ENCODE measurements around the gene ASAP2.
"Not testable (repeated sequence)": the region's sequence is repeated elsewhere in the genome, so short reads cannot be mapped to it uniquely, and the experiment has no call there.

The ASAP2 gene

DNA sequence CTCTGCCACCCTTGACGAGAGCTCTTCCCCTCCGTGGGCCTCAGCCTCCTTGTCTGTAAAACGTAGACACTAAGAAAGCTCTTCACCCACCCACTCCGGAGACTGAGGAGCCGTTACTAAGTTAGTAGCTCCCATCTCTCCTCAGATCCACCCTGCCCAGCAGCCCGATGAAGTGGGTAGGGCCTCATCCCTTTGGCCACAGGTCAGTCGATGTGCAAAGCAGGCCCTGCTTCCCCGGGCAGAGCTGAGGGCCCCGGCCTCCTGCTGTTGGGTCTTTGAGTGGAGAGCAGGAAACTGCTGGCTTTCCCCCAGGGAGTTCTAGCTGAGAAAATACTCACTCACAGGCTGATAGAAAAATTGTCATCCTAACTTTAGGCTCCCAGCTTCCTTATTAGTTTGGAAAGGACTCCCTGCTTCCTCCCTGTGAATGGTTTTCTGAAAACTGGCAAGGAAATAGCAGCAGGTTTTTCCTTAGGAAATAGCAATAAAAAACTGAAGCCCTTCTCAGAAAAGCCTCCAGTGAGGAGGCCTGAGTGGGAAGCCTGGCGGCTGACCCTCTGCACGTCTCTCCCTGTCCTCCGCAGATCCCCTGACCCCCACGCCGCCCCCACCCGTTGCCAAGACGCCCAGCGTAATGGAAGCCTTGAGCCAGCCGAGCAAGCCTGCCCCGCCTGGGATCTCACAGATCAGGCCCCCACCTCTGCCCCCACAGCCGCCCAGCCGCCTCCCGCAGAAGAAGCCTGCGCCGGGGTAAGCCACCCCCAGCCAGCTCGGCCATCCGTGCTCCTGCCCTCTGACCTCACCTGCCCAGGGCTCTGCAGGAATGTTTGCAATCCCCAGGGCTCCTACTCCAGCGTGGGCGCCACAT is 186.5 kb downstream of the ASAP2 start:
- Histone ChIP-seq H3K9ac (peak overlapping the region; percentile 23 to 76 (median 67); a peak in 19 of 22 replicates), H3K36me3 (peaks cover 57 to 97% (median 80%) of the 10 kb centered on the region in 11 experiments), H3K4me2 (peak overlapping the region in 10 of 11 experiments; percentile 13 to 86 (median 75); a peak in 19 of 22 replicates)

GRCh38 chr2:9394816-9395215 is 188.2 kb downstream of the ASAP2 start:
- H3K4me2 ChIP-seq = no peak overlapping the region
- no peak overlapping the region for H3K27ac ChIP-seq
- H3K4me3 ChIP-seq = no peak overlapping the region
- H3K4me1 ChIP-seq = peaks cover 0 to 57% (median 51%) of the 10 kb centered on the region in 10 experiments; a peak in 18 of 20 replicates
- no peak overlapping the region for H3K9ac ChIP-seq
- peaks cover 42 to 95% (median 69%) of the 10 kb centered on the region in 11 experiments for H3K36me3 ChIP-seq
- H3K27me3 ChIP-seq = no peaks in the 10 kb centered on the region
- peaks cover 0 to 15% (median 0%) of the 10 kb centered on the region in 11 experiments; a peak in 4 of 22 replicates for H4K20me1 ChIP-seq
- no peaks in the 10 kb centered on the region for H3K9me3 ChIP-seq (replicated peaks in 1 of 11)
- no peak for TF ChIP-seq Cebpa-rat (IDR thresholded peaks at IDR 0.05)

More for the DNA sequence above, 186.5 kb downstream of the ASAP2 start:
- Histone ChIP-seq H3K27me3 (no peaks in the 10 kb centered on the region), H3K4me3 (no peak overlapping the region), H3K4me1 (peaks cover 0 to 45% (median 40%) of the 10 kb centered on the region in 10 experiments; a peak in 18 of 20 replicates), H3K9me3 (replicated peaks in 1 of 11) (no peaks in the 10 kb centered on the region), H3K27ac (peak overlapping the region in 10 of 11 experiments; percentile 32 to 83 (median 68); a peak in 19 of 22 replicates), H4K20me1 (peaks cover 0 to 13% (median 0%) of the 10 kb centered on the region in 11 experiments; a peak in 4 of 22 replicates)
- TF ChIP-seq Cebpa-rat (IDR thresholded peaks at IDR 0.05) = no peak

GRCh38 chr2:9397201-9397600 is 190.6 kb downstream of the ASAP2 start:
- Histone ChIP-seq H3K4me3 (no peak overlapping the region), H3K27ac (no peak overlapping the region), H4K20me1 (peaks cover 0 to 31% (median 0%) of the 10 kb centered on the region in 11 experiments; a peak in 5 of 22 replicates), H3K27me3 (no peaks in the 10 kb centered on the region), H3K9ac (no peak overlapping the region), H3K4me2 (no peak overlapping the region), H3K9me3 (replicated peaks in 1 of 11) (no peaks in the 10 kb centered on the region), H3K36me3 (peaks cover 43 to 89% (median 65%) of the 10 kb centered on the region in 11 experiments), H3K4me1 (peaks cover 0 to 50% (median 42%) of the 10 kb centered on the region in 10 experiments; a peak in 17 of 20 replicates)
- no peak for TF ChIP-seq Cebpa-rat (IDR thresholded peaks at IDR 0.05)

DNA sequence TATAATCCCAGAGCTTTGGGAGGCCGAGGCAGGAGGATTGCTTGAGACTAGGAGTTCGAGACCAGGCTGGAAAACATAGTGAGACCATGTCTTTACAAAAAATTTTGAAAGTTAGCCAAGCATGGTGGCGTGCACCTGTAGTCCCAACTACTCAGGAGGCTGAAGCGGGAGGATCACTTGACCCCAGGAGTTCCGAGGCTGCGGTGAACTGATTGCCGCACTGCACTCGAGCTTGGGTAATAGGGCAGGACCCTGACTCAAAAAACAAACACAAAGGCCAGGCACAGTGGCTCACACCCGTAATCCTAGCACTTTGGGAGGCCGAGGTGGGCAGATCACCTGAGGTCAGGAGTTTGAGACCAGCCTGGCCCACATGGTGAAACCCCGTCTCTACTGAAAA is 191.6 kb downstream of the ASAP2 start:
- peaks cover 54 to 89% (median 72%) of the 10 kb centered on the region in 11 experiments for H3K36me3 ChIP-seq
- not testable (repeated sequence) for H3K9me3 ChIP-seq (replicated peaks in 1 of 11); H3K9ac ChIP-seq; H3K4me3 ChIP-seq; H3K27me3 ChIP-seq; H3K4me2 ChIP-seq
- H3K4me1 ChIP-seq = peaks cover 0 to 39% (median 32%) of the 10 kb centered on the region in 10 experiments; a peak in 16 of 20 replicates
- 0 out of 22 replicates have a peak overlapping the region, but pooled peaks of 1 of the 11 experiments have one; percentile 65 for H3K27ac ChIP-seq
- peaks cover 0 to 31% (median 0%) of the 10 kb centered on the region in 11 experiments; a peak in 4 of 22 replicates for H4K20me1 ChIP-seq

DNA sequence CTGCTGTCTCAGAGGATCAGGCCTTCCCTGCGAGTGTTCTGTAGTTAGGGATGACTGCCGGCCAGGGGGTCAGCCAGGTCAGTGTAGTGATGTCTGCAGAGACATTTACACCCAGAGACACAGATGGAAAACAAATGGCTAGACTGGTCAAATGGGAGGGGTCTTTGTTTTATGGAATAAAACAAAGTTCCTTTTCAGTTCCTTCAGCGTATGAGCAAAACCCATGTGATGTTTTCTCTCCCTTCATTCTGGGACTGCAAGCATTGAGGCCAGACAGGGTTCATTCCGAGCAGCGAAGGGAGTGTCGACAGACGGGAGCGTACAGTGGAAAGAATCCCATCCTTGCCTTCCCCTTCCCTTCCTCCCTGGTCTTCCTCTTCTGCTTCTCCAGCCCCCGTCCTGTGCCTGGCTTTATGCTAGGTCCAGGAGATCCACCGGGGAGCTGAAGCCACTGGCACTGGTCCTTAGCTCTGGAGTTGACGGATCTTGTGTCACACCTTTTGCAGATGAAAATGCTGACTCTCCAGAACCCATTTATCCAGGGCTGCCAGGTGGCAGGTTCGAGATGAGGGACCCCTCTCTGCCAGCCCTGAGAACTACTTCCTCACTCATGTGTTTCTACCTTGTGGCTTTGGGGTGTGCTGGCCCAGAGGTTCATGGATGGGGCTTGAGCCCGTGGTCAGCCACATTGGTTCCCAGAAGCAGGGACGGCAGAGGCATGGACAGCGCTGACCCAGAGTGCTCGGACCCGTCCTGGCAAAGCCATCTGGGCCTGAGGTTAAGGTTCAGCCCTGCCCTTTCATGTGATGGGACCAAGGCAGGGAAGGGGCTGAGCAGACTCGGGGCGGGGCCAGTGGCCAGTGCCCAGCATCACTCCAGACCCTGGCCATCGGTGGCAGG is 192.5 kb downstream of the ASAP2 start:
- Histone ChIP-seq H3K36me3 (peaks cover 56 to 89% (median 72%) of the 10 kb centered on the region in 11 experiments), H3K27ac (peak overlapping the region in 7 of 11 experiments; percentile 15 to 65 (median 42); a peak in 11 of 22 replicates), H3K9ac (peak overlapping the region in 3 of 11 experiments; percentile 31 to 60 (median 39); a peak in 4 of 22 replicates), H3K27me3 (no peaks in the 10 kb centered on the region), H4K20me1 (peaks cover 0 to 31% (median 0%) of the 10 kb centered on the region in 11 experiments; a peak in 4 of 22 replicates), H3K4me3 (no peak overlapping the region), H3K4me1 (peaks cover 0 to 31% (median 26%) of the 10 kb centered on the region in 10 experiments; a peak in 15 of 20 replicates), H3K4me2 (peak overlapping the region in 8 of 11 experiments; percentile 6 to 72 (median 54); a peak in 16 of 22 replicates), H3K9me3 (replicated peaks in 1 of 11) (no peaks in the 10 kb centered on the region)
- no peak for TF ChIP-seq Cebpa-rat (IDR thresholded peaks at IDR 0.05)

DNA sequence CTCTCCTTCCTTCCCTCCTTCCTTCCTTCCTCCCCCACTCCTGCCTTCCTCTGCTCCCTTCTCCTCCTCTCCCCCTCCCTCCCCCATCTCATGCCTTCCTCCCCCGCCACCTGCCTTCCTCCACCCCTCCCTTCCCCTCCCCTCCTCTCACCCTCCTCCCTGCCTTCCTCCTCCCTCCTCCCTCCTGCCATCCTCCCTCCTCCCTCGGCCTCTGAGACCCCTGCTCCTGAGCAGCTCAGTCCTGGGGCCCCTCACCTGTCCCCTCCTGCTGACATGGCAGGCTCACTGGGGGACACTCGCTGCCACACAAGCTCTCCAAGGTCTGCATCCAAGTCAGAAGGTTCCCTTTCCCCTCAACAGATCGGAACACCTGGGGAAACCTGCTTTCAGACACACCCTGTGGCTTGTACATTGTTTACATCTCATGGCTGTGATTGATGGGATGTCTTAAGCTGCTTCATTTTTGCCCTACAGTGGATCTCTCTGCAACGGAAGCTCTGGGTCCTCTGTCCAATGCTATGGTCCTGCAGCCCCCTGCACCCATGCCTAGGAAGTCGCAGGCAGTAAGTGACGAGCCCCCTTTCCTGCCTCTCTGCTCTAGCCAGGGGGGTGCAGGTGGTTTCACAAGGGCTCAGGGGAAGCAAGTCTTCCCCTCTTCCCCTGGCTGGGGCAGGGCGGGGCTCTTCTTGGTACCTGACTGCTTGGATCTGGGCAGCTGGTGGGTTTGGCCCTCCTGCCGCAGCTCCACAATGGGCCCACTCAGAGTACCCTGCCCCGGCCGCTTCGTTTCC is 193.9 kb downstream of the ASAP2 start:
- Histone ChIP-seq H3K9me3 (replicated peaks in 1 of 11) (no peaks in the 10 kb centered on the region), H3K27me3 (no peaks in the 10 kb centered on the region), H3K9ac (0 out of 22 replicates have a peak overlapping the region, but pooled peaks of 2 of the 11 experiments have one; percentile 1 to 27), H3K4me2 (peak overlapping the region in 7 of 11 experiments; percentile 13 to 57 (median 42); a peak in 9 of 22 replicates), H3K36me3 (peaks cover 59 to 89% (median 73%) of the 10 kb centered on the region in 11 experiments), H3K27ac (peak overlapping the region in 4 of 11 experiments; percentile 23 to 50 (median 38); a peak in 6 of 22 replicates), H4K20me1 (peaks cover 0 to 31% (median 0%) of the 10 kb centered on the region in 11 experiments; a peak in 5 of 22 replicates), H3K4me3 (no peak overlapping the region), H3K4me1 (peaks cover 0 to 29% (median 26%) of the 10 kb centered on the region in 10 experiments; a peak in 15 of 20 replicates)
- no peak for TF ChIP-seq Cebpa-rat (IDR thresholded peaks at IDR 0.05)

DNA sequence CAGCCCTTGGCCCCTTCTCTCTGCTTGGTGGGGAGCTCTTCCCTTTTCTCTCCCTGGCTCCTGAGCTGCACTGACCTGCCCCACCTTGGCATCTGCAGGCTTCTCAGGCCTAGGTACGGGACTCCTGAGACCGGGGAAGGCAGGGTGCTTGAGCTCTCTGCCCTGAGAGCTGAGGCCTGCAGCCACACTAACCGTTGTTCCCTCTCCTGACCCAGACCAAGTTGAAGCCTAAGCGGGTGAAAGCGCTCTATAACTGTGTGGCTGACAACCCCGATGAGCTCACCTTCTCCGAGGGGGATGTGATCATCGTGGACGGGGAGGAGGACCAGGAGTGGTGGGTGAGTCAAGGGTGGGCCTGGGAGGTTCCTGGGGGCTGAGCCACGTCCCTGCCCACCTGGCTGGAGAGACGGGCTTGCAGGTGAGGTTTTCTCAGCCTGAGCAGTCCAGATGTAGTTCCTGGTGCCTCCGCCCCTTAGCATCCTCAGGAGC is 194.5 kb downstream of the ASAP2 start:
- peak overlapping the region in 7 of 11 experiments; percentile 13 to 57 (median 42); a peak in 9 of 22 replicates for H3K4me2 ChIP-seq

More for the DNA sequence above, 194.5 kb downstream of the ASAP2 start:
- Histone ChIP-seq H3K4me1 (peaks cover 0 to 29% (median 26%) of the 10 kb centered on the region in 10 experiments; a peak in 15 of 20 replicates), H3K36me3 (peaks cover 59 to 88% (median 72%) of the 10 kb centered on the region in 11 experiments), H3K9me3 (replicated peaks in 1 of 11) (no peaks in the 10 kb centered on the region), H3K9ac (0 out of 22 replicates have a peak overlapping the region, but pooled peaks of 2 of the 11 experiments have one; percentile 1 to 23), H3K27me3 (no peaks in the 10 kb centered on the region), H4K20me1 (peaks cover 0 to 31% (median 0%) of the 10 kb centered on the region in 11 experiments; a peak in 5 of 22 replicates), H3K27ac (peak overlapping the region in 4 of 11 experiments; percentile 23 to 50 (median 38); a peak in 7 of 22 replicates), H3K4me3 (no peak overlapping the region)
- TF ChIP-seq Cebpa-rat (IDR thresholded peaks at IDR 0.05) = no peak
